HFF-Myc (cell line): Measurements from ENCODE around the gene RAX.

Source experiments
- DNase-seq: peaks from one replicate; pipeline ENCODE4 v3.0.0-alpha.2; 2011; ENCODE audit warnings: low read depth; ENCODE audit errors: extremely low read depth
- H3K4me3 ChIP-seq: replicated peaks from 2 replicates; pipeline ENCODE4 v1.5.1; 2011; ENCODE audit warnings: low read depth, mild to moderate bottlenecking, control low read depth, low read length
- TF ChIP-seq, protein P1 (sequence below): IDR thresholded peaks from 2 replicates; pipeline ENCODE4 v1.5.1; 2012; ENCODE audit warnings: mild to moderate bottlenecking, low read depth, low read length, control low read depth; ENCODE audit errors: missing control alignments

RAX gene

DNA sequence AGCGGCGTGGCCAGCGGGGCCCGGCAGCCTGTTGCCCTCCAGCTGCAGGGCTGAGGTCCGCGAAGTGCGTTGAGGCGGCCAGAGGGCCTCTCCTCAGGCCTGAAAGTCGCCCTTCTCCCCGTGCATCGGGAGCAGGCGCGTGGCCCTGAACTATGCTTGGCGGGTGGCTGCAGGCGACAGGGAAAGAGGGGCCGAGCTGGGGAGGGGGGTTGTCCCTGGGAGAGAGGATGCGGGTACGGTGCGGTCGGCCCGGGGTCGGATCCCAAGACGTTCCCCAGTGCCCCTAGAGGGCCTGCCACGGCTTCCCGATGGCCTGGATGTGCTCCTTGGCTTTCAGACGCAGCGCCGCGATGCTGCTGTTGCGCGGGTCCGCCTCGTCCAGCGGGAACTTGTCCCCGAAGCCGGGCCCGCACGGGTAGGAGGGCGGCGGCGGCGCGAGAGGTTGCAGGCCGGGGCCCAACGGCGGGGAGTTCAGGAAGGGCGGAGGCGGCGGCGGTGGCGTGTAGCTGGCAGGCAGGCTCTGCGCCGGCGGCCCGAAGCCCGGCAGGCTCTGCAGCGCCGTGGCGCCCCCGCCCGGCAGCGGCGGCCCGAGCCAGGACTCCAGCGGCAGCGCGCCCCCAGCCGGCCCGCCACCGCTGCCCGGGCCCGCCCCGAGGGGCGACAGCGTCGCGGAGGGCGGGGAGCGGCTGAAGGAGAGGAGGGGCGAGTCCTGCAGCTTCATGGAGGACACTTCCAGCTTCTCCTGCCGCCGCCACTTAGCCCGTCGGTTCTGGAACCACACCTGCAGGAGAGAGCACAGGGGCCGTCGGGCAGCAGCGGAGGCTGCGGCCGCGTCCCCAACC lies 4.3 kb downstream of the RAX start:
- TF ChIP-seq, protein P1, sequence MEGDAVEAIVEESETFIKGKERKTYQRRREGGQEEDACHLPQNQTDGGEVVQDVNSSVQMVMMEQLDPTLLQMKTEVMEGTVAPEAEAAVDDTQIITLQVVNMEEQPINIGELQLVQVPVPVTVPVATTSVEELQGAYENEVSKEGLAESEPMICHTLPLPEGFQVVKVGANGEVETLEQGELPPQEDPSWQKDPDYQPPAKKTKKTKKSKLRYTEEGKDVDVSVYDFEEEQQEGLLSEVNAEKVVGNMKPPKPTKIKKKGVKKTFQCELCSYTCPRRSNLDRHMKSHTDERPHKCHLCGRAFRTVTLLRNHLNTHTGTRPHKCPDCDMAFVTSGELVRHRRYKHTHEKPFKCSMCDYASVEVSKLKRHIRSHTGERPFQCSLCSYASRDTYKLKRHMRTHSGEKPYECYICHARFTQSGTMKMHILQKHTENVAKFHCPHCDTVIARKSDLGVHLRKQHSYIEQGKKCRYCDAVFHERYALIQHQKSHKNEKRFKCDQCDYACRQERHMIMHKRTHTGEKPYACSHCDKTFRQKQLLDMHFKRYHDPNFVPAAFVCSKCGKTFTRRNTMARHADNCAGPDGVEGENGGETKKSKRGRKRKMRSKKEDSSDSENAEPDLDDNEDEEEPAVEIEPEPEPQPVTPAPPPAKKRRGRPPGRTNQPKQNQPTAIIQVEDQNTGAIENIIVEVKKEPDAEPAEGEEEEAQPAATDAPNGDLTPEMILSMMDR, result no peak
- H3K4me3 ChIP-seq, result no peak overlapping the region
- DNase-seq, result no peak

DNA sequence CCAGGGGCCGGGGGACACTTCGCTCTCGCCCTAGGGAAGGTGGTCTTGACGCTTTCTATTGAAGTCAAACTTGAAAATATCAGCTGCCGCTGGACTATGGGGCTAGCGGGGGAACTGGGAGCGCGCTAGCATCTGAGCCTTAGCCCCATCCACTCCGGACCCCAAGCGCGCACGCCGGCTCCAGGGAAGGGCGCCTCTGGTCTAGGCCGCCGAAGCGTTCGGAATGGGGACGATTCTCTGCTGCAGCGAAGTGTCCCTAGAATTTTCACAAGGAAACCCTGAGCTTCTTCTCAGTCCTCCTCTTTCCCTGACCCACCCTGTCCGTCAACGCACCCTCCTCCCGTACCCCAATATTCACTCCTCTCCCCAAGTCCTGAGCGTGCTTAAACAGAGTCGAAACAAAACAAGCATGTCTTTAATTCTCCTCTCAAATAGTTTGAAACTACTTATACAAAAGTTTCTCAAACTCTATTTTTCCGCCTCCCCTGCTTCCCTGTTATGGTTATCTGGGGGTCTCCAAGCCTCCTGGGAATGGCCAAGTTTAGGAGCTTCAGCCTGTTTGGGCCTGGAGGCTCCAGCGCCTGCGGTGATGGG lies 5.0 kb downstream of the RAX start:
- TF ChIP-seq, protein P1, result no peak
- DNase-seq, result no peak
- no peak overlapping the region for H3K4me3 ChIP-seq

DNA sequence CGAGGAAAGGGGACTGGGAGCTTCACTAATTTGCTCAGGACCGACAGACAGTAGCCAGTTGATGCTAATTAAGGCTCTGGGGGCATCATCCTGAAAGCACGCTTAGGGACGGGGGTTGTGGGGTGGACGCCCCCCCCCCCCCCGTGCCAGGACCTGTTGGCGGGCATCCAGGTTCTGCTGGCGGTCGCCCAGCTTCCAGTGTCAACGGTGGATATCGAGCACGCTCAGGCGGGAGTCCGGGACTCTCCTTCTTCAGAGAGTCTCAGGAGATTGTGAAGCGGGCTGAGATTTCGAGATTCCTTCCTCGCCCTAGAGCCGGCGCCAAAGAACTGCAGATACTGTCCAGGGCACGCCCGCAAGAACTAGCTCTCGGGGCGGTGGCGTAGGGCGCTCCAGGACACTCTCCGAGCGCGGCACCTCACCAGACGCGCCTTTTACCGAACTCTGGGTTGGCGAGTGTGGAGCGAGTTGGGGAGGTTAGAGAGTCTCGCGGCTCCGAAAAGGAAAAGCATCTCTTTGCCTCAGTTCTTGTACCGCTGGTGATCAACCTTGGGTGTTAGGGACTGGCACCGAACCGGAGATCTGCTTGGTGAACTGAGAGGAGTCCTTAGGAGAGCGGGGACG lies 5.6 kb downstream of the RAX start:
- no peak overlapping the region for H3K4me3 ChIP-seq
- DNase-seq, result no peak

DNA sequence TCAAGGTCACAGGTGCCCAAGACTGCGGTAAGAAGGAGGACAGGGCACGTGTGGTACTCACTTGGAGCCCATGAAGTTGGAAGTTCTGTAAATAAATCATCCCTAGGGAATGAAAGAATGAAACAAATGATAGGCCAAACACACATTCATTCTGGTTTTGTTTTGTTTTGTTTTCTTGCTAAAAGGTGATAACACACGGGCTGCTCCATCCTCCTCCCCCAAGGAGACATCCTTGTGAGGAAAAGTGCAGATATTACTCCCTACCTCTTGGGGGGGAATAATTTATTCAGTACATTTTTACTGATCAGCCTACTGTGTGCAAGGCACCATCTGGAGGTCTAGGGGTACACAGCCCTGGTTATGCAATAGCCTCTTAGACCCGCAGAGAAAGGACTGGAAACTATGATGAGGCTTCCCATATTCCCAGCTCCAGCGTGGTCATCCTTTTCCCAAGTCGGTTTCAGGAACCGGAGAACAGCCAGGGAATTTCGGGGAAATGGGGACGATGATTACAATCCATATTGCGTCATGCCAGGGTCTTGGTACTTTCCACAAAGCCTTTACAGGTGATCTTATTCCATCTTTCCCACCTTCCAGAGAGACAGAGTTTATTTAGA lies 6.3 kb downstream of the RAX start:
- no peak for DNase-seq
- no peak overlapping the region for H3K4me3 ChIP-seq
- TF ChIP-seq, protein P1, result no peak

More for the DNA sequence above, 5.6 kb downstream of the RAX start:
- TF ChIP-seq, protein P1, result no peak

DNA sequence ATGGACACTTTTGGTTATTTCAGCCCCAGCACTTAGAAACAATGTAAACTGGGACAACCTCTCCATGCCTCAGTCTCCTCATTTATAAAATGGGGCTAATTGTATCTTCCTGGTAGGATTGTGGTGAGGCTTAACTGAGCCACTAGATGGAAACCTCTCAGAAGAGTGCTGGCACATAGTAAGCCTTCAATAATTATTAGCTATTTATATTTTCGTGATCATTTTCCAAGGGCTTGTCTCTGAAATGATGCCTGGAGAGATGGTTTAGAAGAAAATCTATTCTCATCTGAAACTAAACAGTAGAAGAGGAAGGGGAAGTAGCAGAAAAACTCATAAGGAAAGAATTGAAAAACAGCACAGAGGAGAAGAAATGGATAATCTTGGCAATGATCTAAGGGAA lies 6.8 kb downstream of the RAX start:
- TF ChIP-seq, protein P1, result no peak
- no peak overlapping the region for H3K4me3 ChIP-seq
- DNase-seq, result no peak

DNA sequence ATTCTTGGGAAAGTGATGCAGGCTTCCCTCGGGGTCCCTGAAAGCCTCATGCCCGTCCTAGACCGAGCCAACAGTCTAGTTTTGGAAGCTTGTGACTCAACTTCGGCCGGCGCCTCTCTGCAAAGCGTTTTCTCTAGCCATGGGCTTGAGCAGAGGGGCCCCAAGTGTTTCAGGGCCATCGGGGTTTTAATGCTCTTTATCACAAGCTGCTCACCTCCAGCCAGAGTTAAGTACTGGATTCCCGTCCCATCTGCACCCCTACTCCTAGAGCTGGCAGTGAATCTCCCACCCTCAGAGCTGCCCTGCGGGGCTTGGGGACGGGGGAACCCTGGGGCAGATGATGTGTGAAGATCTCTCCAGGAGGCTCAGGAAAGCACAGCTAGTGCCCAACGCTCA lies 7.3 kb downstream of the RAX start:
- TF ChIP-seq, protein P1, result no peak
- DNase-seq, result no peak
- no peak overlapping the region for H3K4me3 ChIP-seq
